SK-N-SH treated with all-trans-retinoic acid at 6 μM for 48 hours (cell line): Measurements from ENCODE around the gene KRTAP5-2.

Experiments used
- ARNTL ChIP-seq: fragments of 450-650 bp; formaldehyde crosslinking; IDR thresholded peaks from 2 replicates; pipeline ENCODE4 v1.5.0; 2020; ENCODE audit warnings: low read depth, mild to moderate bottlenecking, moderate library complexity, borderline replicate concordance
- CSDC2 ChIP-seq: fragments of 250-450 bp; sonication (Bioruptor Pico); IDR thresholded peaks from 2 replicates; pipeline ENCODE4 v1.5.0; 2020; ENCODE audit warnings: mild to moderate bottlenecking, moderate library complexity
- OSR1 ChIP-seq: fragments of 250-450 bp; sonication (Bioruptor Pico); IDR thresholded peaks from 2 replicates; pipeline ENCODE4 v1.8.0; 2022; ENCODE audit warnings: moderate library complexity, mild to moderate bottlenecking, inconsistent platforms
- RARB ChIP-seq: fragments of 250-450 bp; sonication (Bioruptor Pico); IDR thresholded peaks from 2 replicates; pipeline ENCODE4 v1.8.0; 2021; ENCODE audit warnings: mild to moderate bottlenecking, moderate library complexity
- SNAI2 ChIP-seq: fragments of 250-450 bp; sonication (Bioruptor Pico); IDR thresholded peaks from 2 replicates; pipeline ENCODE4 v1.5.0; 2020; ENCODE audit warnings: mild to moderate bottlenecking, moderate library complexity
- TOX ChIP-seq: fragments of 250-450 bp; sonication (Bioruptor Pico); IDR thresholded peaks from 2 replicates; pipeline ENCODE4 v1.8.0; 2021; ENCODE audit warnings: mild to moderate bottlenecking, moderate library complexity, borderline replicate concordance
- ZFP3 ChIP-seq: fragments of 250-450 bp; sonication (Bioruptor Pico); IDR thresholded peaks from 2 replicates; pipeline ENCODE4 v1.5.0; 2020; ENCODE audit warnings: mild to moderate bottlenecking, moderate library complexity
- ZFP30 ChIP-seq: fragments of 450-650 bp; formaldehyde crosslinking; IDR thresholded peaks from 2 replicates; pipeline ENCODE4 v1.5.0; 2022; ENCODE audit warnings: mild to moderate bottlenecking, moderate library complexity
- ZNF565 ChIP-seq: fragments of 450-650 bp; formaldehyde crosslinking; conservative IDR thresholded peaks from 2 replicates; pipeline ENCODE4 v1.5.0; 2020; ENCODE audit warnings: low read depth, mild to moderate bottlenecking, moderate library complexity
- ZNF70 ChIP-seq: fragments of 450-650 bp; formaldehyde crosslinking; IDR thresholded peaks from 2 replicates; pipeline ENCODE4 v1.5.0; 2020; ENCODE audit warnings: mild to moderate bottlenecking, moderate library complexity
- ZNF8 ChIP-seq: fragments of 450-650 bp; formaldehyde crosslinking; IDR thresholded peaks from 2 replicates; pipeline ENCODE4 v1.5.0; 2020; ENCODE audit warnings: mild to moderate bottlenecking, moderate library complexity
- TF ChIP-seq, protein P1 (sequence below): fragments of 250-450 bp; sonication (Bioruptor Pico); IDR thresholded peaks from 2 replicates; pipeline ENCODE4 v1.8.0; 2020; ENCODE audit warnings: mild to moderate bottlenecking, moderate library complexity, borderline replicate concordance
- TF ChIP-seq, protein P2 (sequence below): fragments of 250-450 bp; sonication (Bioruptor Pico); IDR thresholded peaks from 2 replicates; pipeline ENCODE4 v1.5.1; 2020; ENCODE audit warnings: low read depth, mild to moderate bottlenecking, moderate library complexity

DNA sequence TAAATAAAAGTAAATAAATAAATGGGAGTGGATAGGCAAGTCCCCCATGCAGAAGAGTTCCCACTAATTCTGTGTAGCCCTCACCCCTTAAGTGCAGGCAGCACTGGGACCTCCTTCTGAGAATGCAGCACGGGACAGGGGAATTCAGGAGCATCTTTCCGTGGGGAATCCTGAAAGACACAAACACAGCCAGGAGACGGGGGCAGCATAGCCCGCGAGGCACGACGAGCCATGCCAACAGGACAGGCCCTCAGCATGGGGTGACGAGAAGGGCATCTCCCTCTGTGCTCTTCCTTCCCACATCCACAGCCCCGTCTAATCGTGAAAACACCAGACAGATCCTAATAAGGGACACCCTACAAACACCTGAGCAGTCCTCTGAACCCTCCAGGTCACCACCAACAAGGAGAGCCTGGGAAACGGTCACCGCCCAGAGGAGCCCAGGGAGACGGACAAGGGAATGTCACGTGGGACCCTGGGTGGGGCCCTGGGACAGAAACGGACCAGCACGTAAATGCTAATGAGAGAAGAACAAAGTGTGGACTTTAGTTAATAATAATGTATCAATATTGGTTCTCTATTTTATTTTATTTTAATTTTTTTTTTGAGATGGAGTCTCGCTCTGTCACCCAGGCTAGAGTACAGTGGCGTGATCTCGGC, 38.3 kb upstream of the KRTAP5-2 start:
- TF ChIP-seq OSR1 (CRISPR knock-in tag), result no peak
- TF ChIP-seq TOX (CRISPR knock-in tag), result no peak
- no peak for TF ChIP-seq ZNF70 (CRISPR knock-in tag)
- no peak for TF ChIP-seq RARB (CRISPR knock-in tag)
- TF ChIP-seq ZFP30 (CRISPR knock-in tag), result no peak
- TF ChIP-seq ARNTL (CRISPR knock-in tag), result no peak
- TF ChIP-seq, protein P1, sequence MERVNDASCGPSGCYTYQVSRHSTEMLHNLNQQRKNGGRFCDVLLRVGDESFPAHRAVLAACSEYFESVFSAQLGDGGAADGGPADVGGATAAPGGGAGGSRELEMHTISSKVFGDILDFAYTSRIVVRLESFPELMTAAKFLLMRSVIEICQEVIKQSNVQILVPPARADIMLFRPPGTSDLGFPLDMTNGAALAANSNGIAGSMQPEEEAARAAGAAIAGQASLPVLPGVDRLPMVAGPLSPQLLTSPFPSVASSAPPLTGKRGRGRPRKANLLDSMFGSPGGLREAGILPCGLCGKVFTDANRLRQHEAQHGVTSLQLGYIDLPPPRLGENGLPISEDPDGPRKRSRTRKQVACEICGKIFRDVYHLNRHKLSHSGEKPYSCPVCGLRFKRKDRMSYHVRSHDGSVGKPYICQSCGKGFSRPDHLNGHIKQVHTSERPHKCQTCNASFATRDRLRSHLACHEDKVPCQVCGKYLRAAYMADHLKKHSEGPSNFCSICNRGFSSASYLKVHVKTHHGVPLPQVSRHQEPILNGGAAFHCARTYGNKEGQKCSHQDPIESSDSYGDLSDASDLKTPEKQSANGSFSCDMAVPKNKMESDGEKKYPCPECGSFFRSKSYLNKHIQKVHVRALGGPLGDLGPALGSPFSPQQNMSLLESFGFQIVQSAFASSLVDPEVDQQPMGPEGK (CRISPR knock-in tag), result no peak
- no peak for TF ChIP-seq ZFP3 (CRISPR knock-in tag)
- no peak for TF ChIP-seq CSDC2 (CRISPR knock-in tag)
- no peak for TF ChIP-seq ZNF8 (CRISPR knock-in tag)
- TF ChIP-seq, protein P2, sequence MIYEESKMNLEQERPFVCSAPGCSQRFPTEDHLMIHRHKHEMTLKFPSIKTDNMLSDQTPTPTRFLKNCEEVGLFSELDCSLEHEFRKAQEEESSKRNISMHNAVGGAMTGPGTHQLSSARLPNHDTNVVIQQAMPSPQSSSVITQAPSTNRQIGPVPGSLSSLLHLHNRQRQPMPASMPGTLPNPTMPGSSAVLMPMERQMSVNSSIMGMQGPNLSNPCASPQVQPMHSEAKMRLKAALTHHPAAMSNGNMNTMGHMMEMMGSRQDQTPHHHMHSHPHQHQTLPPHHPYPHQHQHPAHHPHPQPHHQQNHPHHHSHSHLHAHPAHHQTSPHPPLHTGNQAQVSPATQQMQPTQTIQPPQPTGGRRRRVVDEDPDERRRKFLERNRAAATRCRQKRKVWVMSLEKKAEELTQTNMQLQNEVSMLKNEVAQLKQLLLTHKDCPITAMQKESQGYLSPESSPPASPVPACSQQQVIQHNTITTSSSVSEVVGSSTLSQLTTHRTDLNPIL (CRISPR knock-in tag), result no peak
- no peak for TF ChIP-seq ZNF565 (CRISPR knock-in tag)
- TF ChIP-seq SNAI2, result no peak
